ENCODE measurements around the gene COL26A1. TPM values are rescaled to one million over a fixed set of nuclear protein-coding genes. Genes with fewer than 3 reads are reported as not detected.

Gene COL26A1
- polyA plus RNA-seq, 1 donor (not counting 4 experiments of a cell fraction or from before 2014, with no cell fraction given), result not detected

GRCh38 chr7:101390901-101391301 is 28.2 kb downstream of the COL26A1 start:
- no peaks in the 10 kb centered on the region for H3K36me3 ChIP-seq (ENCODE audit: control insufficient read depth in 2 of 2, extremely low read depth in 1 of 2, insufficient read depth in 2 of 2, low read length in 2 of 2)
- H4K20me1 ChIP-seq (ENCODE audit: control insufficient read depth, extremely low read depth, insufficient read depth, low read length), result no peaks in the 10 kb centered on the region
- H3K79me2 ChIP-seq (ENCODE audit: control insufficient read depth, insufficient read depth, low read length), result no peaks in the 10 kb centered on the region
- H3K27me3 ChIP-seq (ENCODE audit: control insufficient read depth, extremely low read depth, insufficient read depth, low read length), result peaks cover 11% of the 10 kb centered on the region
- H3K9me1 ChIP-seq (ENCODE audit: control insufficient read depth, extremely low read depth, insufficient read depth, low read length), result no peaks in the 10 kb centered on the region
- H3K27ac ChIP-seq (ENCODE audit: control insufficient read depth, insufficient read depth, low read length), result no peak overlapping the region
- DNase-seq (ENCODE audit: low read depth, low spot score) (no peak), FAIRE-seq (no peak)
- no peak overlapping the region for H3K9ac ChIP-seq (ENCODE audit: control insufficient read depth, extremely low read depth, insufficient read depth, low read length)
- H2AFZ ChIP-seq (ENCODE audit: control insufficient read depth, low read length), result no peak overlapping the region
- no peak overlapping the region for H3K4me2 ChIP-seq (ENCODE audit: control insufficient read depth, extremely low read depth, insufficient read depth, low read depth, low read length)
- dilution Hi-C loops (cut with MboI; ENCODE audit: extremely low pct_ligation_motif_present, low sequenced_read_pairs), result no loop called here
- H3K4me3 ChIP-seq (ENCODE audit: control insufficient read depth in 2 of 3, extremely low read depth in 1 of 3, insufficient read depth in 2 of 3, low read depth in 1 of 3, low read length in 3 of 3), result no peak overlapping the region
- TF ChIP-seq CTCF (optimal IDR thresholded peaks at IDR 0.05 in 1 of 3, IDR thresholded peaks at IDR 0.05 in 1 of 3, conservative IDR thresholded peaks at IDR 0.05 in 1 of 3; ENCODE audit: extremely low read depth in 1 of 3, insufficient read depth in 2 of 3, low read length in 3 of 3) (no peak), EZH2 (IDR thresholded peaks at IDR 0.05; ENCODE audit: low read length) (no peak)
- H3K4me1 ChIP-seq (ENCODE audit: control insufficient read depth, extremely low read depth, insufficient read depth, low read length), result no peaks in the 10 kb centered on the region
- no peaks in the 10 kb centered on the region for H3K9me3 ChIP-seq (ENCODE audit: control insufficient read depth, low read depth, low read length)

- TF ChIP-seq EZH2 (IDR thresholded peaks at IDR 0.05; ENCODE audit: low read length), result no peak
- TF ChIP-seq CTCF (optimal IDR thresholded peaks at IDR 0.05 in 1 of 3, IDR thresholded peaks at IDR 0.05 in 1 of 3, conservative IDR thresholded peaks at IDR 0.05 in 1 of 3; ENCODE audit: extremely low read depth in 1 of 3, insufficient read depth in 2 of 3, low read length in 3 of 3), result no peak
- no peak overlapping the region for H3K4me3 ChIP-seq (ENCODE audit: control insufficient read depth in 2 of 3, extremely low read depth in 1 of 3, insufficient read depth in 2 of 3, low read depth in 1 of 3, low read length in 3 of 3)
- no peaks in the 10 kb centered on the region for H3K36me3 ChIP-seq (ENCODE audit: control insufficient read depth in 2 of 2, extremely low read depth in 1 of 2, insufficient read depth in 2 of 2, low read length in 2 of 2)
- H2AFZ ChIP-seq (ENCODE audit: control insufficient read depth, low read length), result no peak overlapping the region
- H3K27ac ChIP-seq (ENCODE audit: control insufficient read depth, insufficient read depth, low read length), result no peak overlapping the region
- no peak overlapping the region for H3K9ac ChIP-seq (ENCODE audit: control insufficient read depth, extremely low read depth, insufficient read depth, low read length)
- H4K20me1 ChIP-seq (ENCODE audit: control insufficient read depth, extremely low read depth, insufficient read depth, low read length), result peaks cover 2% of the 10 kb centered on the region
- FAIRE-seq (no peak), DNase-seq (ENCODE audit: low read depth, low spot score) (no peak)
- dilution Hi-C loops (cut with MboI; ENCODE audit: extremely low pct_ligation_motif_present, low sequenced_read_pairs), result no loop called here
- no peaks in the 10 kb centered on the region for H3K9me3 ChIP-seq (ENCODE audit: control insufficient read depth, low read depth, low read length)
- no peak overlapping the region for H3K4me2 ChIP-seq (ENCODE audit: control insufficient read depth, extremely low read depth, insufficient read depth, low read depth, low read length)
- H3K4me1 ChIP-seq (ENCODE audit: control insufficient read depth, extremely low read depth, insufficient read depth, low read length), result no peaks in the 10 kb centered on the region
- H3K27me3 ChIP-seq (ENCODE audit: control insufficient read depth, extremely low read depth, insufficient read depth, low read length), result peaks cover 6% of the 10 kb centered on the region
- H3K79me2 ChIP-seq (ENCODE audit: control insufficient read depth, insufficient read depth, low read length), result no peaks in the 10 kb centered on the region
- no peaks in the 10 kb centered on the region for H3K9me1 ChIP-seq (ENCODE audit: control insufficient read depth, extremely low read depth, insufficient read depth, low read length)
Observed at GRCh38 chr7:101391991-101392390, 29.3 kb downstream of the COL26A1 start.

Data from keratinocyte (primary cell).